CD4-positive, alpha-beta T cell treated with Interleukin-17A for 4 hours (primary cell): ENCODE measurements around the gene UMODL1.

ENCODE experiments used
- DNase-seq: peaks from one replicate; pipeline ENCODE4 v3.0.0-alpha.2; 2020; ENCODE audit warnings: mixed read lengths

The UMODL1 gene

DNA sequence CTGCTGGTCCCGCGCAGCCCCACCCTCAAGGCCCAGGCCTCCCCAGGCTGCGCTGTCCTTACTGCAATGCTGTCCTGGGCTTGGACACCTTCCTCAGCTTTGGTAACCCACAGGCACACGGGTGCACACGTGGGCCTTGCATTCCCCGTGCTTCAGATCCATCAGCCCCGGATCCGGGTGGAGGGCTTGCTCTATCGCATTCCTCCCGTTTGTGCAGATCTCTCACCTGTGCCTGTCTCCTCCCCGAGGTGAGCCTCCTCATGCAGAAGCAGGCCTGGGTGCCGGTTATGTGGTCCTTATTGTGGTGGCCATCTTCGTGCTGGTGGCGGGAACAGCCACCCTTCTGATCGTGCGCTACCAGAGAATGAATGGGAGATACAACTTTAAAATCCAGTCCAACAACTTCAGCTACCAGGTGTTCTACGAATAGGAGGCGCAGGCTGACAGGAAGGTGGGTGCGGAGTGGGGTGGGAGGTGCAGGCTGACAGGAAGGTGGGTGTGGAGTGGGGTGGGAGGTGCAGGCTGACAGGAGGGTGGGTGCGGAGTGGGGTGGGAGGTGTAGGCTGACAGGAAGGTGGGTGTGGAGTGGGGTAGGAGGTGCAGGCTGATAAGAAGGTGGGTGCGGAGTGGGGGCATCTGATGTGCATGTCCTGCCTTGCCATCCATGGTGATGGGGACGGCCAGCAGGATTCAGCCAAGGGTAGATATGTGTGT lies 66.2 kb downstream of the UMODL1 start:
- DNase-seq = no peak

DNA sequence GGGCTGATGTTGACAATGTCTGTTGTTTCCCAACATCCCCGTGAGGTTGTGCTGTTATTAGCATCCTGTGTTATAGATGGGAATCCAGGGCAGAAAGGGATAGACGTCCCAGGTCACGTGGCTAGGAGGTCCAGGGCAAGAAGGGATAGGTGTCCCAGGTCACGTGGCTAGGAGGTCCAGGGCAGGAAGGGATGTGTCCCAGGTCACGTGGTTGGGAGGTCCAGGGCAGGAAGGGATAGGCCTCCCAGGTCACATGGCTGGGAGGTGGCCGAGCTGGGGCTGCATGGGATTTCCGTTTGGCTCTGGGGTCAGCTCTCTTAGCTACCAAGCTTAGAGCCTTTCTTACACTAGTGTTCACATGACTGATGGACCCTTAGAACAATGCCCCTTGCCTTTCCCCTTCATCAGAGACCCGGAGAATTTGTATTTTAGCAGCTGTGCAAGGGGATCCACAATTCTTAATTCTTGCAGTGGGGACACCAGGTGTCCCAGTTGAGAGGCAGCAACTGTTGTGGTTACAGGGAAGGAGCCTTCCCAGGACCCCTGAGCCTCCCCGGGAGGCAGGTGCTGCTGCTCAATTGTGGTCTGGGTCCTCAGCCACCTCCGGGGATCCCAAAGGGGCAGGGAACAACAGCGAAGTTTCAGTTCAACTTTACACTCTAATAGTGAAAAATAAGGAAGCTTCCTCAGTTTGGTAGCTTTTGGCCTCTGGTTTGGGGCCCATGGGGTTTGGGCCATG lies 69.2 kb downstream of the UMODL1 start:
- DNase-seq = no peak

DNA sequence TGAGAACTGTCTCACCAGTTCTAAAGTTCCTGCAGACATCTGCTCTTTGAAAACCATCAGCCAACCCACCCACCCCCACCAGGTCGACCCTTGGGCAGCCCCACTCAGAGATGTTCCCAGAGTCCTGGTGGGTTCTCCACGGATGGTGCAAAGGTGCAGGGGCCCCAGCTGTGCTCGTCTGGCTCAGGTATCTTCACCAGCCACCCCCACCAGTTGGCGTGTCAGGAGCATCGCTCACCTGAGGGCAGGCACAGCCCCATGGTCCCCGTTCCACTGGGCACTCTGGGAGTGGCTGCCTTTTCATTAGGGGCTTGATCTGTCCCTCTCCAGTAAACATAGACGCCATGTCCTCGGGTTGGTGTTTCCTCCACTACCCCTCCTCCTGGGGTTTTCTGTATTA lies 70.5 kb downstream of the UMODL1 start:
- no peak for DNase-seq

DNA sequence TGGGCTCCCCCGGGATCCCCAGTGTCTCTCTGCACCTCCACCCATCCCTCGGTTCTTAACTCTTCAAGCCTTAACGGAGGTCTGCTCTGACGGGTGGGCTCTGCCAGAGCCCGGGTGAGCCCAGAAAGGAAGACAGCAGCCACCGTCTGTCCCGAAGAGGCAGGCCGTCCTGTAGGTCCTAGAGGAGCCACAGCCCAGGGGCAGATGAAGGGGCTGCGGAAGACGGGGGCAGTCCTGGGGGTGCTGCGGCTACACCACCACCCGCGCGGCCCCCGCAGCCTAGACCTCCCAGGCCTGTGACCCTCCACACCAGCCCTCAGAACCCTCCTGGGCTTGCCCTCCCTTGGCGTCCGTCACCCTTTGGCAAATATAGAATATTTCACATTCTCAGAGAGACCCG lies 71.0 kb downstream of the UMODL1 start:
- DNase-seq = no peak

DNA sequence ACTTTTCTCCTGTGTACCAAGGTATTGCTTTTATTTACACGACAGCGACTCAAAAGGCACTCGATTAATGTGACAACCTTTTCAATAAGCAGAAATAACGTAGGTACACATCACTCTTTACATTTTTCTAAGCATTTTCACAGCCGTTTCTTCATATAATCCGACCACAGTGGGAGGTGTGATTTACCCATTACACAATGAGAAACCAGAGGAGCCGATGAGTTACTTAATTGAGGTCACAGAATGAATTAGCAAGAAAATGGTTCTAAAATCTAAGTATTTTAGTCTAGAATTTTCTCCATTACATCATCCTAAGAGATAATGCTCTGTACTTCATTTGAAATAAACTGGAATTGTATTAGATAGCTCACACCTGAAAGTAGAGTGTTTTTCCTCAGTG lies 71.5 kb downstream of the UMODL1 start:
- no peak for DNase-seq

DNA sequence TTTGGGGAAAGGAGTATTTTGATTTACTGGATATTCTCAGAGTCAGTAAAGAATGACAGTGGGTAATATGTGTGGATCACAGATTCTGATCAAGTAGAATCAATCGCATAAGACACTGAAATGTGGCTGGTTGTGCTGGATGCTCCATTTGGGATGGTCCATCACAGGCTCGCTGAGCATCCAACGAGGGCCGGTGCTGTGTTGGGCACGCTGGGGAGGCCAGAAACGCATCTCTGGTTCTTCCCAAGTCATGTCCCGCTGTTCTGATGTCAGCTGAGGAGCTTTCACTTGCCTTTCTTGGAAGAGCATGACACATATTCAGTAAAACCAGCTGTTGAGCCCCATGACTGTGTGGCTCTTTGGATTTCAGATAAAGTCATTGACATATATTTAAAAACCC lies 72.0 kb downstream of the UMODL1 start:
- no peak for DNase-seq

DNA sequence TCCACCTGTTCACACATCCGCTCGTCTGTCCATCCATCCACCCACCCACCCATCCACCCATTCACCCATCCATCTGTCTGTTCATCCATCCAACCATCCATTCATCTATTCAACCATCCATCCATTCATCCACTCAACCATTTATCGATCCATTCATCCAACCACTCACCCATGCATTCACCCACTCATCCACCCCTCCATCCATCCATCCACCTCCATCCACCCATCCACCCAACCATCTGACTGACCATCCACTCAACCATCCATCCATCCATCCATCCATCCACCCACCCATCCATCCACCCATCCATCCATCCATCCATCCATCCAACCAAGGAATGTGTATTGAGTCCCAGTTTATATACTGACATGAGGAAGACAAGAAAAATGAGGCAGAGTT lies 73.1 kb downstream of the UMODL1 start:
- no peak for DNase-seq

DNA sequence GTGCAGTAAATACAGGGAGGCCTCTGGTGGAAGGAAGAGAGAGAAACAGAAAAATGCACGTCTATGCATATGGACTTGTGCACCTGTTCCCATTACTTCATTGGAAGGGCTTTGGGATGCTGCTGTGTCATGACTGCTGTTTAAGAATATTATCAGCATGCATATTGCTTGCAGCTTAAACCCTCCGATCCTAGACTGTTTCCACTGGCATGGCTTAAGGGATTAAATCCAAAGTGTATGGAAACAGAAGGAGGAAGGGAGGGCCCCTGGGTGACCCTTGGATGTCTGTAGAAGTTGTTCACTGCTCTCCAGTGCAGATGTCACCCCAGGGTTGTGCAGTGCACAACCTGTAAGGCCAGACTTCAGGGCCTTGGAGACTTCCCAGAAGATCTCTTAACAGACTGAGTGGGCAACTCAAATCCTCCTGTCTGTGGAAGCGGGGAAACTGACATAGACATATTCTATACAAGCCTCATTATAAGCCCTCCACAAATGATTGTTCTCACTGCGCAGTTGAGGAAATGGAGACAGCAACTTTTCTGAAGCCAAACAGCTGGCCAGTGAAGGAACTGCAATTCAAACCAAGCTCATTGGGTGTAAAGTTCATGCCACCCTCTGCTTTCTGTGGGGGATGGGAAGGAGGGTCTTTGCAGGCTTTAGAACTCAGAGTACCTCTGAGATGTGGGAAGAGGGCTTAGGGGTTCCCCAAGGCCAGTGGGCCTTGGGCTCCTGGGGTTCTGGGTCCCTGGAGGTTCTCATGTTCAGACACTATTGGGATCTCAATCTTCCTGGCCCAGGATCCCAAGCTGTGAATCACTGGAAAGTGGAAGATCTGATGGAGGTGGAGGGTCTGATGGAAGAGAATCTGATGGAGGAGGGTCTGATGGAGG lies 73.8 kb downstream of the UMODL1 start:
- no peak for DNase-seq

DNA sequence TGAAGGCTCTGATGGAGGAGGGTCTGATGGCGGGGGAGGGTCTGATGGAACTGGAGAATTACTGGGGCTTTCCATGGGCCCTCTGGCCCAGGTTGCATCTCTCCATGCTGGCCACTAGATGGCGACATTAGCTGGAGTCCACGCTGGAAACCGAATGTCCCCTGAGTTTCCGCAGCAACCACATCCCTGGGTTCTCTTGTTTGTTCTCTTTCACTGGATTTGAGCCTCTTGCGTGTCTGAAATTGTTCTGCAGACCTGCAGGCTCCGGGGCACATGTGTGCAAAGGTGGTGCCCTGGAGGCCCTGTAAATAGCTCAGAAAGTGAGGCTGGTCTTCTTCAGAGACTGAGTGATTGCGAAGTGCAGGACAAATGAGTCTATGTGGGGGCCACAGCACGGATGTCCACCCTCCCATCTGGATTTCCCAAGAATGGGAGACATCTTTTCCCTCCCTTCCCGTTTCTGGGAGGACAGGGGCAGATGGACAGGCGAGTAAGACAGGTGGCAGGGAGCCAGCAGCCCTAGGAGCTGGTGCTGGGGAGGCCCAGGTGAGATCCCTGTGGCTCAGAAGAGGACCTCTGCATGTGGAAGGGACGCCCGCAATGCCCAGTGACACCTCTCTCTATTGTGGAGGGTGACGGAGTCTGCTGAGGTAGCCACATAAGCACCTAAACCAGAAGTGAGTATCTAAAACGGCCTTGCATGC lies 74.6 kb downstream of the UMODL1 start:
- peak; percentile 71 for DNase-seq

DNA sequence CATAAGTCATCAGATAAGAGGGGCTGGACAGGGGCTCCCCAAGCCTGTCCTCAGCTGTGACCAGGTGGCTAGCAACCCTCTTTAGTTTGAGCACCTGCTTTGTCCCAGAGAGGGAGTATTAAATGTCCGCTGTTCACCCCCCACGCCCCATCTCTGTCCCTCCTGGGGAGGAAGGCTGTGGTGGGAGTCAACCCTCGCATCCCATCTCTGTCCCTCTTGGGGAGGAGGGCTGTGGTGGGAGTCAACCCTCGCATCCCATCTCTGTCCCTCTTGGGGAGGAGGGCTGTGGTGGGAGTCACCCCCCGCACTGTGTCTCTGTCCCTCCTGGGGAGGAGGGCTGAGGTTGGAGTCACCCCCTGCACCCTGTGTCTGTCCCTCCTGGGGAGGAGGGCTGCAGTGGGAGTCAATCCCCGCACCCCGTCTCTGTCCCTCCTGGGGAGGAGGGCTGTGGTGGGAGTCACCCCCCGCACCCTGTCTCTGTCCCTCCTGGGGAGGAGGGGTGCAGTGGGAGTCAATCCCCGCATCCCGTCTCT lies 75.2 kb downstream of the UMODL1 start:
- DNase-seq = no peak

DNA sequence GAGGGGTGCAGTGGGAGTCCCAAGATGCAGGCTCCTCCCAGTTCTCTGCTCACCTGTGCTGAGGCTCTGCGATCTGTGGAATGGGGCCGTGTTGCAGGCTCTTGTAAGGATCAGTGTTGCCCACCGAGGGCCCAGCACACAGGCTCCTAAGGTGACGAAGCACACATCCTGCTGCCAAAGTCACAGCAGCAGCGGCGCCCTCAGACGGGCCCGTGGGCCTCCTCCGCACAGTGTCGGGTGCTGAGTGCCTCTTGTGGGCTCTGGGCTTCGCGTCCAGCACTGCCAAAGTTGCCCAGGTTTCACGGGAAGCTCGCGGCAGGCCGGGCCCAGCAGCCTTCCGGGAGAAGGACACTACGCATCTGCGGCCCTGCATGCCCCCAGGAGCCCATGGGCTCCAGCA lies 75.7 kb downstream of the UMODL1 start:
- DNase-seq = no peak

DNA sequence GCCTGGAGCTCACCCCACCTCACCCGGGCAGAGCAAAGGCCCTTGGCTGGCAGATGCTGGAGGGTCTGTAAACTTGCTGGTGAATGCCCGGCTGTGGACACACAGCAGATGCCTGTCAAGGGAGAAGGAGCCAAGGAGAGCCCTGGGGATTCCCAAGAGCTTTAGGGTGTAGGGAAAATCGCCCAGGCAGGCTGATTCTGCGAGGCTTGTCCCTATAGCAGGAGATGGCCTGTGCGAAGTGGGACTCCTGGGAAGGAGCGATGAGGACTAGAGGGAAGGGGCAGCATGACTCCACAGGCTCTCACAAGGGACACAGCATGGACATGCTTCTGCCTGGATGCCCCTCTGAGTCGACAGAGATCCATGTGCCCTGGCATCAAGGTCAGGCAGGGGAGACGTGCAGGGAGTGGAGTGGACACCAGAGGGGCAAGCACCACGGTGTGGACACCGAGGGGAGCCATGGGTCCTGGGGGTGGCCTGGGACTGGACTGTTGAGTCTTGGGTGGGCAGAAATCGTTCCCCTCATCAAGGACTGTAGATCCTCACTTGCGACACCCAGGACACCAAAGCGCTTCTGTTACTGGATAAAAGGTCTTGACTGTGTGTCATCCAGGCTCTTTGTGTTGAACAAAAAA lies 76.4 kb downstream of the UMODL1 start:
- DNase-seq = no peak

DNA sequence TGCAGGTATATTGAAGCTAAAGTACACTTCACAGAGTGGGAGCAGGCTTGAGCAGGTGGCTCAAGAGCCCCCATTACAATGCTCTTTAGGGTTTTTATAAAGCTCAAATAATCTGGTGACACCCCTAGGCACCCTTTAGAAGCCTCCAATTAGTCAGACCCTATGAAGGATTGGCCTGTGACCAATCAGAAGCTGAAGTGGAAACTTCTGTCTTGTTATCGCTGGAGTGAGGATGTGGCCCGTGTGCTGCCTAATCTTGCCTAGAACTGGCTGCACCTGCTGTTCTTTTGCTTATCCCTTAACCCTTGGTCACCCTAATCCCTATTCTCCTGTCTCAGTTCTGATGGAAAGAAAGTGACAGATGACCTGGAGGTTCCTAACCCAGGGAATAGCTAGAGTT lies 77.0 kb downstream of the UMODL1 start:
- no peak for DNase-seq

DNA sequence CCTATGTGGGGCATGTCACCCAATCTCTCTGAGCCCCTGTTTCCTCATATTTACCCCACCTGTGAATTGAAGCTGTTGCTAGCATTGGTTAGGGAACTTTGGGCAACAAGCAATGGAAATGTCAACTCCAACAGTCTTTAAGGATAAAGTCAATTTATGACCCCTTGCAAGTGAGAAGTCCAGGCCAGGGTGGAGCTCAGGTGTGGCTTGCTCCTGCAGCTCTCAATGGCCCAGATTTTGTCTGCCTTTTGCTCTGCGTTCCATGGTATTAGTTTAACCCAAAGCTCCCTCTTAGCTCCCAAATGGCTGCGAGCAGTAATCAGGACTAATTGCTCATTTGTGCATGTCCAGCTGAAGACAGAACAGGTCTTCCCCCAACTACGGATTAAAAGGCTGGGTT lies 77.5 kb downstream of the UMODL1 start:
- no peak for DNase-seq

DNA sequence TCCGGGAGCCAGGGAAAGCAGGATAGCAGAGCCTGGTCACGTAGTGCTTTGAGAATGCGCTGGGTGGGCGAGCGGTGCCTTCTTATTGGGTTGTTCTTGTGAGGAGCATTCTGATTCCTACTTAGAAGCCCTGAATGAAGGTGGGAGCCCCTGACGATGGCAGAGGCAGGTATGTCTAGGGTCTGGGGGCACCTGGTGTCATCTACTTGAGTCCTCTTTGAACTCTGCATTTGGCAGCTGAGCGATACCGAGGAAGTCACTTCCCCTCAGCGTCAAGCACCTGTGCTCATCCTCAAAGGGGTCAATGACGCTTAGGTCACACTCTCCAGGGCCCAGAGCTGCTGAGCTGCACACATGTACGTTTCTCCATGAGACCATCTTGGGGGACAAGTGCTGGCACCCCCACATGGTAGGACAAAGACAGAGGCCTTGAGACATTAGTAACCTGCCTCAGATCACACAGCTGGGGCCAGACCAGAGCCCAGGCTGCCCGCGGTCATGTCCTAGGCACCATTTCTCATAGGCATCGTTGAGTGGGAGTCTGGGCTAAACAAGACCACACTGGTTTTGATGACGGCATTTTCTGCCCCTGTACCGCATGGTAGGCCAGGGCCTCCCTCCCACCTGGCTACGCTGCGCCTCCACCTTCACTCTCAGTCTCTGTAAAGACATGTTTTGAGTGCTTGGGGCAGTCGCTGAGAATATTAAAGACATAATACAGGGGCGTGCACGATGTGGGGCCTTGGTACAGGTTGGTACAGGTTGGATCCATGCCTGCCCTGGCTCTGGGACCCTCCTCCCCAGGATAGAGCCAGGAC lies 78.7 kb downstream of the UMODL1 start:
- no peak for DNase-seq

DNA sequence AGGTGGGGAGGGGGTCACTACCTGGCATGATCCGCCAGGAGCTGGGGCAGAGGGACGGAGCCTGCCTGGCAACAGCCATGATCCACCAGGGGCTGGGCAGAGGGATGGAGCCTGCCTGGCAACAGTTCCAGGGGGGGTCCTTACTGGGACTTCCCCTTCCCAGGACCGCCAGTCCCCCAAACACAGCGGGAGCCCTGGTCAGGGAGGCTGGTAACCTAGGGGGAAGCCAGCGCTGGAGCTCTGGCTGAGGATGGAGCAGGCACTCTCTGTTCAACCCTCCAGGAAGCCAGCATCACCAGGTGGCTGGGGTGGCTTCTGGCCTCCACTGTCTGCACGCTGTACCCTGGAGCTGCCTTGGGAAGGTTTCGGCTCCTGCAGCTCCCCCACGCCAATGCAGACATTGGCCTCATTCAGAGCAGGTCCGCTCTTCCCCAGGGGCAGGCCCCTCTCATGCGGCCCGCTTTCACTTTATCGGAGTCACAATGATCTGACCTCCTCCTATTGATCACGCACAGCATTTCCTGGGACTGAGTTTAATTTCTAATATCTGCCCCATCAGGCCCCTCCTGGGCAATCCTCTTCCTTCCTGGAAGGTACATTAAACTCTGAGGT lies 79.5 kb downstream of the UMODL1 start:
- DNase-seq = no peak

DNA sequence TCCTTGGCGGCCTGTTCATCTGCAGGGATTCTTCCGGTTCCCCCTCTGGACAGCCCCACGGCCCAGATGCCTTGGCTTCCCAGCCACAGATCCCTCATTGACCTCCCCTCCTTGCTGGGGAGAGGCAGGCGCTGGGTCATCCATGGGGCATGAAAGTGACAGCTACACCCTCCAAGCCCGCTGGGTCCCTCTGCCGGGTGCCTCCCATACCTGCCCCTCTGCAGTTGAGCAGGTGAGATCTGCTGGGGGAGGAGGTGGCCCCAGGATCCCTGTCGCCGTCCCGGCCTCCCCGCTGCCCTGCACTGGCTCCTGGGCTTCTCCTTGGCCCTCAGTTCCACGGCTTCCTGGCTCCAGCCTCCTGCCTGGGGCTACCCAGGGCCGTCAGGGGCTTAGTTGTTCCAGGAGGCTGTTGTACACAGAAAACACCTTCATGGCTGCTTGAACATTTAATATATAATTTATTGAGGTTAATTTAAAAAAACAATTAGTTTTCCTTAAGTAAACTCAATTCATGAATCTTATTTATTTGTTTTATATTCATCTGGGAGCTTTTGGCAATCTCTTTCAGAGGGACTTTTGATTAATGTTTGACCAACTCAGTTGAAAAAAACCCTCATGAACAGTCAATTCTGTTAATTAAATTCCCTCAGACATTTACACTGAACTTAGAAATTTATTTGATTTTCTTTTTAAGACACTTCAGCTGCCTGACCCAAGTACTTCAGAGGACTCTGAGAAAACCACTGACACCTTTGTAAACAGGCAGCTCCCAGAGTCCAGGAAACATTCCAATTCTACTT lies 80.2 kb downstream of the UMODL1 start:
- DNase-seq = no peak

DNA sequence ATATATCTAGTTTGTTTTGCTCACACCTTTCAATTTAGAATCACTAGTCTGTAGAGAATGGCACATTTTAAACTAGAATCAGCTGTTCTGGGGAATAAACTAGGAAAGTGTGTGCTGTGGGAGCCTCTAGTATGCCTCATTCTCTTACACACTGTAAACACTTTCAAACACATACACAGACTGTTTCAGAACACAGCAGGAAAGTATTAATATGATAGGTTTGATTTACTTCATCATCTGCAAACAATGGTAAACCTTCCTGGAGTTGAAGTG lies 80.8 kb downstream of the UMODL1 start:
- DNase-seq = no peak

DNA sequence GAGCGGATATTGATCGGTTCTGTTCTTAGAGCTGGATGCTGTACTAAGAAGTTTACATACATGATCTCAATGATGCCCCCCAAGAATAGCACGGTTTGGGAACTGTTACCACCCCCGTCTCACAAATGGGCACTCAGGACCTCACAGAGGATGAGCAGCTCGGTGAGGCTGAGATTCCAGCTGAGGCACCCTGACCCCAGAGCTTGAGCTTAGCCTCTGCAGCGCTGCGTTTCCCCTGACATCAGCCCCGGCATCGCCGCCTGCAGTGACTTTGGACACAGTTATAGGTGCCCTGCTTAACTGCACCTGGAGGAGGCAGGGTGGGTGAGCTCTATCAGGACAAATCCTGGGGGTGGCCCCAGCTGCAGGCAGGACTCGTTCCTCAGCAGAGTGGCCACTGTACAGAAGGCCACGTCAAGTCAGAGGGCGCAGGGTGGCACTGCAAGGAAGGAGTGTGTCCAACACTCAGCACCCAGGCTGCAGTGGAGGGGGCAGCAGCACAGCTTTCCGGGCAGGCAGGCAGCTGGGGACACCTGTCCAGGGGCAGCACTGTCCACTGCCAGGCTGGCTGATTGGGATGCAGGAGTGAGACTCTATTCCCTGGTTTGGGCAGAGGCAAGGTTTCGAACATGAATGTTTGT lies 82.0 kb downstream of the UMODL1 start:
- DNase-seq = no peak

DNA sequence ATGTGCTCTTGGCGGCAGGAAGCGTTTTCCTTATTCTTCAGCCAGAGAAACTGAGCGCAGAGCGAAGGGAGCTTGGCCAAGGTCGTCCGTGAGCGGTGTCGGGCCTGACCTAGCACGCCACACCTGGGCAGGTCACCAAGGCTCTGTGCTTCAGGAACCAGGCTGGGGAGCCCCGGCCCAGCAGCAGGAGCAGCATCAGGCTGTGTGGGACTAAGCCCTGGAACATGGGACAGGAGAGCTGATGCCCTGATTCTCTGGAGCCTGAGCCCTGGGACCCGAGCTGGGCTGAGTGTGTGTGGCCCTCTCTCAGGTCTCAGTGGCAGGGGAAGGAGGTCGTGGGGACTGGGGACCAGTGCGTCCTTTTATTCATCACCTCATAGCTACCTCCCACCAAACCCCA lies 82.6 kb downstream of the UMODL1 start:
- DNase-seq = no peak
